OCI-LY1 (cell line): Measurements from ENCODE around the gene KIRREL2.

Source experiments
- H2AFZ ChIP-seq: fragments of 200-600 bp; sonication (generic), shearing (Covaris generic); 2 replicates; pipeline ENCODE4 v1.6.0; 2014; ENCODE audit warnings: antibody characterized with exemption, mild to moderate bottlenecking, low read length
- H3F3A ChIP-seq: fragments of 200-600 bp; sonication (generic), shearing (Covaris generic); 2 replicates; pipeline ENCODE4 v1.6.0; 2014; ENCODE audit warnings: mild to moderate bottlenecking, antibody characterized with exemption, low read length, moderate library complexity; ENCODE audit not compliant: insufficient read depth
- H3K27ac ChIP-seq: fragments of 200-600 bp; sonication (generic); 2 replicates; pipeline ENCODE4 v1.5.1; 2014; ENCODE audit warnings: low read length, mixed run types, mild to moderate bottlenecking, low read depth; ENCODE audit not compliant: poor library complexity, severe bottlenecking
- H3K27me3 ChIP-seq: fragments of 200-600 bp; sonication (generic); 2 replicates; pipeline ENCODE4 v1.6.0; 2014; ENCODE audit warnings: antibody characterized with exemption, mild to moderate bottlenecking, low read length, moderate library complexity; ENCODE audit not compliant: insufficient read depth
- H3K36me3 ChIP-seq: fragments of 200-600 bp; sonication (generic); 2 replicates; pipeline ENCODE4 v1.6.1; 2014; ENCODE audit warnings: mild to moderate bottlenecking, antibody characterized with exemption, low read length, moderate library complexity, mixed read lengths; ENCODE audit not compliant: insufficient read depth
- H3K4me1 ChIP-seq: fragments of 200-600 bp; sonication (generic); 2 replicates; pipeline ENCODE4 v1.5.1; 2014; ENCODE audit warnings: mild to moderate bottlenecking, low read length, moderate library complexity; ENCODE audit not compliant: insufficient read depth, severe bottlenecking
- H3K4me2 ChIP-seq: fragments of 200-600 bp; sonication (generic), shearing (Covaris generic); 2 replicates; pipeline ENCODE4 v1.6.1; 2014; ENCODE audit warnings: low read length
- H3K4me3 ChIP-seq: fragments of 200-600 bp; sonication (generic); 2 replicates; pipeline ENCODE4 v1.5.1; 2014; ENCODE audit warnings: low read length, low read depth, mild to moderate bottlenecking, mixed read lengths; ENCODE audit not compliant: poor library complexity, severe bottlenecking
- H3K79me2 ChIP-seq: fragments of 200-600 bp; shearing (Covaris generic); 2 replicates; pipeline ENCODE4 v1.6.1; 2016; ENCODE audit warnings: mixed run types, low read length, mixed read lengths; ENCODE audit not compliant: insufficient read depth
- H3K9ac ChIP-seq: fragments of 200-600 bp; sonication (generic), shearing (Covaris generic); 2 replicates; pipeline ENCODE4 v1.6.1; 2014; ENCODE audit warnings: mild to moderate bottlenecking, low read length, mixed read lengths
- H3K9me2 ChIP-seq: fragments of 200-600 bp; sonication (generic), shearing (Covaris generic); 2 replicates; pipeline ENCODE4 v1.6.1; 2014; ENCODE audit warnings: low read depth, mild to moderate bottlenecking, low read length, mixed read lengths
- H3K9me3 ChIP-seq: fragments of 200-600 bp; shearing (Covaris generic); 2 replicates; pipeline ENCODE4 v1.6.1; 2014; ENCODE audit warnings: low read length, mixed read lengths
- H4K20me1 ChIP-seq: fragments of 200-600 bp; sonication (generic), shearing (Covaris generic); 2 replicates; pipeline ENCODE4 v1.6.0; 2016; ENCODE audit warnings: mild to moderate bottlenecking, low read length; ENCODE audit not compliant: insufficient read depth
- CTCF ChIP-seq: fragments of 200-600 bp; sonication (generic), shearing (Covaris generic); IDR thresholded peaks from 2 replicates; pipeline ENCODE4 v1.5.1; 2017; ENCODE audit warnings: mild to moderate bottlenecking, antibody characterized with exemption, low read length, moderate library complexity, mixed read lengths
- EZH2 ChIP-seq: fragments of 200-600 bp; sonication (generic), shearing (Covaris generic); IDR thresholded peaks from 2 replicates; pipeline ENCODE4 v1.8.0; 2017; ENCODE audit warnings: borderline replicate concordance, mixed run types, mild to moderate bottlenecking, antibody characterized with exemption, low read length, moderate library complexity, mixed read lengths

Gene KIRREL2

GRCh38 chr19:35882114-35882832 lies 25.6 kb downstream of the KIRREL2 start:
- Histone ChIP-seq H2AFZ (0 out of 2 replicates have a peak overlapping the region, but pooled peaks have one; percentile 25), H3K27ac (no peak overlapping the region), H3K27me3 (no peaks in the 10 kb centered on the region), H4K20me1 (no peaks in the 10 kb centered on the region), H3K9me3 (no peaks in the 10 kb centered on the region), H3K4me3 (no peak overlapping the region), H3K79me2 (no peaks in the 10 kb centered on the region), H3K9me2 (no peaks in the 10 kb centered on the region), H3K9ac (peak overlapping the region; percentile 34; the same call in 1 of the 2 replicates), H3K36me3 (peaks cover 6% of the 10 kb centered on the region; the same call in 1 of the 2 replicates), H3F3A (peaks cover 4% of the 10 kb centered on the region; the same call in 1 of the 2 replicates), H3K4me2 (no peak overlapping the region), H3K4me1 (peaks cover 5% of the 10 kb centered on the region)
- TF ChIP-seq CTCF (peak; percentile 47), EZH2 (no peak)

GRCh38 chr19:35883882-35884281 lies 27.2 kb downstream of the KIRREL2 start:
- Histone ChIP-seq H2AFZ (no peak overlapping the region), H3K27me3 (no peaks in the 10 kb centered on the region), H3K9ac (no peak overlapping the region), H3K9me2 (no peaks in the 10 kb centered on the region), H3K79me2 (no peaks in the 10 kb centered on the region), H3K36me3 (peaks cover 22% of the 10 kb centered on the region), H4K20me1 (no peaks in the 10 kb centered on the region), H3K9me3 (no peaks in the 10 kb centered on the region), H3K4me2 (no peak overlapping the region), H3K4me1 (peaks cover 5% of the 10 kb centered on the region), H3K27ac (no peak overlapping the region), H3F3A (peaks cover 4% of the 10 kb centered on the region; the same call in 1 of the 2 replicates), H3K4me3 (no peak overlapping the region)
- TF ChIP-seq EZH2: no peak

DNA sequence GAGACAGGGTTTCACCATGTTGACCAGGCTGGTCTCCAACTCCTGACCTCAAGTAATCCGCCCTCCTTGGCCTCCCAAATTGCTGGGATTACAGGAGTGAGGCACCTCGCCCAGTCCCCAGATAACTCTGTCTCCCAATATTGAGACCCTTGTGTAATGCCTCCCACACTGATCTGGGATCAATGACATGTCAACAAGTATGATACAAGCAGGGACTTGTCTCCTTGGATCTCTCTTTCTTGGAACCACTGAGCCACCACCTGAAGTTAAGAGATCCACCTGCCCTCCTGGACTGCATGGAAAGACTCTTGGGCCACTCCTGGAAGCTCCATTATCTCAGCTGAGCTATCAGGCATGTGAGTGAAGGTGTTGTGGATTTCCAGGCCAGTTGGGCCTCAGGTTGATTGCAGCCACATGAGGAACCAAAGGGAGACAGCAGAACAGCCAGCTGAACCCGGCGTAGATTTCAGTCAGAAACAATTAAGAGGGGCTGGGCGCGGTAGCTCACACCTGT lies 28.6 kb downstream of the KIRREL2 start:
- Histone ChIP-seq H3K27ac (no peak overlapping the region), H3K9ac (no peak overlapping the region)

More for the DNA sequence above, 28.6 kb downstream of the KIRREL2 start:
- Histone ChIP-seq H2AFZ (no peak overlapping the region), H3K79me2 (no peaks in the 10 kb centered on the region), H3K4me2 (no peak overlapping the region), H3F3A (peaks cover 4% of the 10 kb centered on the region; the same call in 1 of the 2 replicates), H3K27me3 (no peaks in the 10 kb centered on the region), H3K9me2 (no peaks in the 10 kb centered on the region), H3K4me3 (no peak overlapping the region), H3K9me3 (no peaks in the 10 kb centered on the region), H4K20me1 (no peaks in the 10 kb centered on the region), H3K4me1 (peaks cover 5% of the 10 kb centered on the region), H3K36me3 (peaks cover 36% of the 10 kb centered on the region)
- TF ChIP-seq EZH2 (no peak), CTCF (no peak)
